K562 (cell line): ENCODE results near the gene CRAMP1. TPM values are rescaled to one million over a fixed set of nuclear protein-coding genes. Genes with fewer than 3 reads are reported as not detected.

Experiments
- ARID4B ChIP-seq: sonication (generic); formaldehyde crosslinking; IDR thresholded peaks from 2 replicates; pipeline ENCODE4 v1.8.0; 2022; ENCODE audit warnings: mild to moderate bottlenecking, missing genetic modification reagents
- ETV1 ChIP-seq: fragments of 450-650 bp; conservative IDR thresholded peaks from 2 replicates; pipeline ENCODE4 v1.6.1; 2016; ENCODE audit warnings: missing genetic modification characterization, control low read depth, low read depth, missing compliant biosample characterization
- GATAD2B ChIP-seq: fragments of 450-650 bp; IDR thresholded peaks from 2 replicates; pipeline ENCODE4 v1.6.1; 2017; ENCODE audit warnings: mild to moderate bottlenecking, borderline replicate concordance
- PTRF ChIP-seq: fragments of 450-650 bp; IDR thresholded peaks from 2 replicates; pipeline ENCODE4 v1.6.1; 2016; ENCODE audit warnings: mild to moderate bottlenecking, missing genetic modification characterization, missing compliant biosample characterization
- RBM39 ChIP-seq: fragments of 200-400 bp; formaldehyde crosslinking; optimal IDR thresholded peaks from 2 replicates; pipeline ENCODE3; 2018; ENCODE audit warnings: low read depth, low read length
- STAT5A ChIP-seq: IDR thresholded peaks from 2 replicates; pipeline ENCODE4 v1.6.1; 2012; ENCODE audit warnings: low read length, inconsistent platforms, borderline replicate concordance
- polyA plus RNA-seq, 8 experiments: library from polyadenylated mRNA; depleted of rRNA in 4 of 8; stranded (reverse) in 5 of 8; unstranded in 3 of 8; fragments of >200 nt; fragmentation: Nextera tagmentation in 2 of 8; fragmentation: Illumina TruSeq in 1 of 8; extraction: Ambion mirVana in 2 of 8; extraction: Trizol in 1 of 8; gene quantifications; 2 replicates each; pipeline versions ENCODE4 v1.2.1 to v1.2.3, GENCODE V29; 2011 to 2014; ENCODE audit warnings: inconsistent platforms in 1 of 8, missing spikeins in 1 of 8
- total RNA-seq, 7 experiments: library from RNA; depleted of rRNA in 6 of 7; stranded (reverse); fragments of >200 nt in 6 of 7; fragmentation: Illumina TruSeq in 2 of 7; extraction: Trizol in 2 of 7; gene quantifications; 2 replicates each; pipeline versions ENCODE4 v1.2.1 to v1.2.3, GENCODE V29; 2011 to 2021; ENCODE audit warnings: low replicate concordance in 1 of 7
- TF ChIP-seq, protein P1 (sequence below): fragments of 450-650 bp; IDR thresholded peaks from 2 replicates; pipeline ENCODE4 v1.6.1; 2016; ENCODE audit warnings: mild to moderate bottlenecking, moderate library complexity
- TF ChIP-seq, protein P2 (sequence below), 2 experiments: IDR thresholded peaks; 2 replicates each; pipeline ENCODE4 v1.6.1; 2011; ENCODE audit warnings: borderline replicate concordance in 1 of 2, control low read depth in 1 of 2, low read depth in 1 of 2, low read length in 1 of 2, mild to moderate bottlenecking in 1 of 2, mixed read lengths in 1 of 2, moderate library complexity in 1 of 2; ENCODE audit not compliant: insufficient read depth in 1 of 2, insufficient read length in 1 of 2, poor library complexity in 1 of 2, severe bottlenecking in 1 of 2; ENCODE audit errors: extremely low read depth in 1 of 2
- TF ChIP-seq, protein P3 (sequence below): fragments of 250-450 bp; sonication (Bioruptor Pico); IDR thresholded peaks from 2 replicates; pipeline ENCODE4 v1.8.0; 2021; ENCODE audit warnings: moderate library complexity, mild to moderate bottlenecking, inconsistent platforms

Gene CRAMP1
- total and polyA plus RNA-seq, 9 of the 15 experiments (the other 6 are each of a cell fraction or from before 2014, with no cell fraction given) = 0.52 to 20.8 (median 7.5) TPM

DNA sequence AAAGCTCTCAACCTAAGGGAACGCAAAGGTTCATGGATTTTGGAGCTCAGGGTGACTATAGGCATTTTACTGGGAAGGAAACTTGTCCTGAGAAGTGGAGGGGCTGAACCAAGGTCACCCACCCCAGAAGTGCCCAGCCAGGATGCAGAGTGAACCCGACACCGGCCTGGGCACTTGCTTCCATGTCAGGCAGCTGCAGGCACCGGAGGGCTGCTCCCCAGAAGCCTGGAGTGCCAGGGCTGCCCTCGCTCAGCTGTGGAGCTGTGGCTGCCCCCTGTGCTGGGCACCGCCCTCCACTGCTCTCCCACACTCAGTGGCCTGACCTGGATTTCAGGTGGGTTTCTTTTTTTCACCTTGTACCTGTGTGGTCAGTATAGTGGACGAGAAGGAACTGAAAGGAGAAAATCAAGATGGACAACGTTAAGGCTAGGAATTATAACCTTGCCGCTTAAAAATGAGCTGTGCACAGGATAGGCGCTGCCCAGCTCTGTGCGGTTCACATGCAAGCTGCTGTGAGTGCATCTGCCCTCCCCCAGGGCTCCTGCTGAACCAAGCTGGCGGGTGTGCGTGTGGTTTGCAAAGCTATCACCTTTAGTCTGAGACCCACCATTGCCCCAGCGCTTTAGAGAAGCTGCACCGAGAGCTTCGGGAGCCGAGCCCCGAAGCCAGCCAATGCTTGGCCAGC, 96.1 kb downstream of the CRAMP1 start (continued):
- TF ChIP-seq ARID4B (CRISPR knock-in tag) = peak; percentile 16; the same call in 1 of the 2 replicates
- TF ChIP-seq, protein P1, sequence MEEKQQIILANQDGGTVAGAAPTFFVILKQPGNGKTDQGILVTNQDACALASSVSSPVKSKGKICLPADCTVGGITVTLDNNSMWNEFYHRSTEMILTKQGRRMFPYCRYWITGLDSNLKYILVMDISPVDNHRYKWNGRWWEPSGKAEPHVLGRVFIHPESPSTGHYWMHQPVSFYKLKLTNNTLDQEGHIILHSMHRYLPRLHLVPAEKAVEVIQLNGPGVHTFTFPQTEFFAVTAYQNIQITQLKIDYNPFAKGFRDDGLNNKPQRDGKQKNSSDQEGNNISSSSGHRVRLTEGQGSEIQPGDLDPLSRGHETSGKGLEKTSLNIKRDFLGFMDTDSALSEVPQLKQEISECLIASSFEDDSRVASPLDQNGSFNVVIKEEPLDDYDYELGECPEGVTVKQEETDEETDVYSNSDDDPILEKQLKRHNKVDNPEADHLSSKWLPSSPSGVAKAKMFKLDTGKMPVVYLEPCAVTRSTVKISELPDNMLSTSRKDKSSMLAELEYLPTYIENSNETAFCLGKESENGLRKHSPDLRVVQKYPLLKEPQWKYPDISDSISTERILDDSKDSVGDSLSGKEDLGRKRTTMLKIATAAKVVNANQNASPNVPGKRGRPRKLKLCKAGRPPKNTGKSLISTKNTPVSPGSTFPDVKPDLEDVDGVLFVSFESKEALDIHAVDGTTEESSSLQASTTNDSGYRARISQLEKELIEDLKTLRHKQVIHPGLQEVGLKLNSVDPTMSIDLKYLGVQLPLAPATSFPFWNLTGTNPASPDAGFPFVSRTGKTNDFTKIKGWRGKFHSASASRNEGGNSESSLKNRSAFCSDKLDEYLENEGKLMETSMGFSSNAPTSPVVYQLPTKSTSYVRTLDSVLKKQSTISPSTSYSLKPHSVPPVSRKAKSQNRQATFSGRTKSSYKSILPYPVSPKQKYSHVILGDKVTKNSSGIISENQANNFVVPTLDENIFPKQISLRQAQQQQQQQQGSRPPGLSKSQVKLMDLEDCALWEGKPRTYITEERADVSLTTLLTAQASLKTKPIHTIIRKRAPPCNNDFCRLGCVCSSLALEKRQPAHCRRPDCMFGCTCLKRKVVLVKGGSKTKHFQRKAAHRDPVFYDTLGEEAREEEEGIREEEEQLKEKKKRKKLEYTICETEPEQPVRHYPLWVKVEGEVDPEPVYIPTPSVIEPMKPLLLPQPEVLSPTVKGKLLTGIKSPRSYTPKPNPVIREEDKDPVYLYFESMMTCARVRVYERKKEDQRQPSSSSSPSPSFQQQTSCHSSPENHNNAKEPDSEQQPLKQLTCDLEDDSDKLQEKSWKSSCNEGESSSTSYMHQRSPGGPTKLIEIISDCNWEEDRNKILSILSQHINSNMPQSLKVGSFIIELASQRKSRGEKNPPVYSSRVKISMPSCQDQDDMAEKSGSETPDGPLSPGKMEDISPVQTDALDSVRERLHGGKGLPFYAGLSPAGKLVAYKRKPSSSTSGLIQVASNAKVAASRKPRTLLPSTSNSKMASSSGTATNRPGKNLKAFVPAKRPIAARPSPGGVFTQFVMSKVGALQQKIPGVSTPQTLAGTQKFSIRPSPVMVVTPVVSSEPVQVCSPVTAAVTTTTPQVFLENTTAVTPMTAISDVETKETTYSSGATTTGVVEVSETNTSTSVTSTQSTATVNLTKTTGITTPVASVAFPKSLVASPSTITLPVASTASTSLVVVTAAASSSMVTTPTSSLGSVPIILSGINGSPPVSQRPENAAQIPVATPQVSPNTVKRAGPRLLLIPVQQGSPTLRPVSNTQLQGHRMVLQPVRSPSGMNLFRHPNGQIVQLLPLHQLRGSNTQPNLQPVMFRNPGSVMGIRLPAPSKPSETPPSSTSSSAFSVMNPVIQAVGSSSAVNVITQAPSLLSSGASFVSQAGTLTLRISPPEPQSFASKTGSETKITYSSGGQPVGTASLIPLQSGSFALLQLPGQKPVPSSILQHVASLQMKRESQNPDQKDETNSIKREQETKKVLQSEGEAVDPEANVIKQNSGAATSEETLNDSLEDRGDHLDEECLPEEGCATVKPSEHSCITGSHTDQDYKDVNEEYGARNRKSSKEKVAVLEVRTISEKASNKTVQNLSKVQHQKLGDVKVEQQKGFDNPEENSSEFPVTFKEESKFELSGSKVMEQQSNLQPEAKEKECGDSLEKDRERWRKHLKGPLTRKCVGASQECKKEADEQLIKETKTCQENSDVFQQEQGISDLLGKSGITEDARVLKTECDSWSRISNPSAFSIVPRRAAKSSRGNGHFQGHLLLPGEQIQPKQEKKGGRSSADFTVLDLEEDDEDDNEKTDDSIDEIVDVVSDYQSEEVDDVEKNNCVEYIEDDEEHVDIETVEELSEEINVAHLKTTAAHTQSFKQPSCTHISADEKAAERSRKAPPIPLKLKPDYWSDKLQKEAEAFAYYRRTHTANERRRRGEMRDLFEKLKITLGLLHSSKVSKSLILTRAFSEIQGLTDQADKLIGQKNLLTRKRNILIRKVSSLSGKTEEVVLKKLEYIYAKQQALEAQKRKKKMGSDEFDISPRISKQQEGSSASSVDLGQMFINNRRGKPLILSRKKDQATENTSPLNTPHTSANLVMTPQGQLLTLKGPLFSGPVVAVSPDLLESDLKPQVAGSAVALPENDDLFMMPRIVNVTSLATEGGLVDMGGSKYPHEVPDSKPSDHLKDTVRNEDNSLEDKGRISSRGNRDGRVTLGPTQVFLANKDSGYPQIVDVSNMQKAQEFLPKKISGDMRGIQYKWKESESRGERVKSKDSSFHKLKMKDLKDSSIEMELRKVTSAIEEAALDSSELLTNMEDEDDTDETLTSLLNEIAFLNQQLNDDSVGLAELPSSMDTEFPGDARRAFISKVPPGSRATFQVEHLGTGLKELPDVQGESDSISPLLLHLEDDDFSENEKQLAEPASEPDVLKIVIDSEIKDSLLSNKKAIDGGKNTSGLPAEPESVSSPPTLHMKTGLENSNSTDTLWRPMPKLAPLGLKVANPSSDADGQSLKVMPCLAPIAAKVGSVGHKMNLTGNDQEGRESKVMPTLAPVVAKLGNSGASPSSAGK = no peak
- TF ChIP-seq STAT5A = no peak
- TF ChIP-seq, protein P2, sequence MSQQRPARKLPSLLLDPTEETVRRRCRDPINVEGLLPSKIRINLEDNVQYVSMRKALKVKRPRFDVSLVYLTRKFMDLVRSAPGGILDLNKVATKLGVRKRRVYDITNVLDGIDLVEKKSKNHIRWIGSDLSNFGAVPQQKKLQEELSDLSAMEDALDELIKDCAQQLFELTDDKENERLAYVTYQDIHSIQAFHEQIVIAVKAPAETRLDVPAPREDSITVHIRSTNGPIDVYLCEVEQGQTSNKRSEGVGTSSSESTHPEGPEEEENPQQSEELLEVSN (IDR thresholded peaks at IDR 0.05; ENCODE audit: borderline replicate concordance in 1 of 2, extremely low read depth in 1 of 2, insufficient read depth in 1 of 2, insufficient read length in 1 of 2, low read depth in 1 of 2, low read length in 1 of 2, poor library complexity in 1 of 2, severe bottlenecking in 1 of 2) = peak in 1 of 2 experiments; percentile 1
- TF ChIP-seq ETV1 (tag) = no peak
- no peak for TF ChIP-seq GATAD2B
- TF ChIP-seq, protein P3, sequence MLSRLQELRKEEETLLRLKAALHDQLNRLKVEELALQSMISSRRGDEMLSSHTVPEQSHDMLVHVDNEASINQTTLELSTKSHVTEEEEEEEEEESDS (CRISPR knock-in tag) = no peak
- peak; percentile 23 for TF ChIP-seq RBM39
- no peak for TF ChIP-seq PTRF (tag)
